ENCODE data around the gene UNC5B. TPM values are rescaled to one million over a fixed set of nuclear protein-coding genes. Genes with fewer than 3 reads are reported as not detected.
A peak's percentile ranks its signal among the peaks of the same experiment; 100 is the strongest.

UNC5B gene
- total and polyA plus RNA-seq, 4 experiments from 2014 or later: not detected

DNA sequence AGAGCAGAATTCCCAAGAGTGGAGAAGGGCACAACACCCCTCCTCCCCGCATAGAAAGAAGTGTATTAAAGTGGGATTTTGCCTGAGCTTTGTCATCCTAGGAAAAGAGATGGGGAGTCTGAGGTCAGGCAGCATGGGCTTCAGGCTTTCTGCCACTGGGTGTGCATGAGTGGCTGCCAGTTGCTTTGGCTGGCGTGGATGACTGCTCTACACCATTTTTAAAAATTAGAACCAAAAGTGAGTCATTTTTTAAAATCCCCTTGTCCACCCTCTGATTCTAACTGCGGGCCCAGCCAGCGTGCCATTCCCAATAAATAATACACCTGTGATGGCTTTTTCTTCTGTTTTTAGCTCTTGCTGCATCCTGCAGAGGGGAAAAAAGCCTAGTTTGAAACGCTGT is 120.1 kb downstream of the UNC5B start:
- H3K9me3 ChIP-seq (ENCODE audit: control insufficient read depth in 1 of 2, low read length in 2 of 2): no peaks in the 10 kb centered on the region
- intact Hi-C loops (cut with micrococcal nuclease): no loop called here
- H3K4me3 ChIP-seq (ENCODE audit: low read length in 2 of 2): no peak overlapping the region
- Mint-ChIP-seq H3K36me3 (peaks cover 18 to 35% of the 10 kb centered on the region in 2 donors), H3K27me3 (no peaks in the 10 kb centered on the region), H3K9me3 (no peaks in the 10 kb centered on the region), H3K27ac (no peak overlapping the region), H3K4me3 (no peak overlapping the region), H3K4me1 (peaks cover 0 to 6% (median 3%) of the 10 kb centered on the region in 4 donors)
- ChIA-PET POLR2A (ENCODE audit: partially characterized antibody) (no interaction called here), CTCF (ENCODE audit: partially characterized antibody) (no interaction called here)
- no peaks in the 10 kb centered on the region for H3K36me3 ChIP-seq (ENCODE audit: insufficient read depth, low read length)
- no peak for DNase-seq
- no peak overlapping the region for H3K27ac ChIP-seq (ENCODE audit: low read depth, low read length)
- no peaks in the 10 kb centered on the region for H3K27me3 ChIP-seq (ENCODE audit: insufficient read depth, low read length)
- H3K4me1 ChIP-seq (ENCODE audit: insufficient read depth, low read length): no peaks in the 10 kb centered on the region

- H3K27me3 ChIP-seq (ENCODE audit: insufficient read depth, low read length): no peaks in the 10 kb centered on the region
- H3K36me3 ChIP-seq (ENCODE audit: insufficient read depth, low read length): no peaks in the 10 kb centered on the region
- Mint-ChIP-seq H3K9me3 (no peaks in the 10 kb centered on the region), H3K27me3 (no peaks in the 10 kb centered on the region), H3K4me1 (peaks cover 0 to 6% (median 2%) of the 10 kb centered on the region in 4 donors), H3K4me3 (no peak overlapping the region), H3K36me3 (peaks cover 17 to 31% of the 10 kb centered on the region in 2 donors), H3K27ac (no peak overlapping the region)
- intact Hi-C loops (cut with micrococcal nuclease): no loop called here
- ChIA-PET CTCF (ENCODE audit: partially characterized antibody) (interaction anchor here (1.4 kb wide), 1 partner anchor 51 kb away, joined by 3 read pairs; no protein-coding TSS in a partner anchor), POLR2A (ENCODE audit: partially characterized antibody) (no interaction called here)
- no peaks in the 10 kb centered on the region for H3K9me3 ChIP-seq (ENCODE audit: control insufficient read depth in 1 of 2, low read length in 2 of 2)
- no peak for DNase-seq
- no peak overlapping the region for H3K4me3 ChIP-seq (ENCODE audit: low read length in 2 of 2)
- no peaks in the 10 kb centered on the region for H3K4me1 ChIP-seq (ENCODE audit: insufficient read depth, low read length)
- no peak overlapping the region for H3K27ac ChIP-seq (ENCODE audit: low read depth, low read length)
Measured at GRCh38 chr10:71333129-71333887, 120.9 kb downstream of the UNC5B start.

DNA sequence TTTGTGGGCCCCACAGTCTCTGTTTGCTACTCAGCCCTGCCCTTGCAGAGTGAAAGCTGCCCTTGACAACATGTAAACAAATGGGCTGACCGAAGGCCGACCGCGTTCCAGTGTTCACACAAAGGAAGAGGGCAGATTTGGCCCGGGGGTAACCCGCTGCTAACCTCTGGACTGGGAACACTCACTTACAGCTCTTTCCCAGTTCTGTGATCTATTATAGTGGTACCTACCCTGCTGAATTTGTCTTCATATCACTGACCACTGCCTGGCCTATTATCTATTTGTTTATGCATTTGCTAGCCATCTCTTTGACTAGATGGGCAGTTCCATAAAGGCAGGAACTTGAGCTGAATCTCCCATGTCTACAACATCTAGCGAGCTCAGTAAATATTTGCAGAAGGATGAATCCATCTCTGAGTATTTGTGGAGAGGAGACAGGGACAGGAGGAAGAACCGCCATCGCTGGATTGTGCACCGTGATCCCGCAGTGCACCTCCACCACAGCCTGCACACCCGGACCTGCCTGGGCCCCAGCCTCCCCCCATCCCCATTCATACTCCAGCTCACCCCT is 121.9 kb downstream of the UNC5B start:
- H3K27me3 ChIP-seq (ENCODE audit: insufficient read depth, low read length): no peaks in the 10 kb centered on the region
- peaks cover 0 to 6% (median 1%) of the 10 kb centered on the region in 4 donors for H3K4me1 Mint-ChIP-seq
- intact Hi-C loops (cut with micrococcal nuclease): no loop called here
- H3K27ac ChIP-seq (ENCODE audit: low read depth, low read length): no peak overlapping the region
- H3K36me3 ChIP-seq (ENCODE audit: insufficient read depth, low read length): no peaks in the 10 kb centered on the region
- no peak overlapping the region for H3K4me3 ChIP-seq (ENCODE audit: low read length in 2 of 2)
- no peaks in the 10 kb centered on the region for H3K9me3 ChIP-seq (ENCODE audit: control insufficient read depth in 1 of 2, low read length in 2 of 2)
- POLR2A ChIA-PET (ENCODE audit: partially characterized antibody): no interaction called here
- H3K9me3 Mint-ChIP-seq: no peaks in the 10 kb centered on the region
- CTCF ChIA-PET (ENCODE audit: partially characterized antibody): interaction anchor here (1.4 kb wide), 1 partner anchor 50 kb away, joined by 3 read pairs; no protein-coding TSS in a partner anchor
- no peak overlapping the region for H3K4me3 Mint-ChIP-seq
- no peaks in the 10 kb centered on the region for H3K4me1 ChIP-seq (ENCODE audit: insufficient read depth, low read length)
- H3K27ac Mint-ChIP-seq: no peak overlapping the region
- DNase-seq: no peak
- H3K27me3 Mint-ChIP-seq: no peaks in the 10 kb centered on the region
- peaks cover 16 to 31% of the 10 kb centered on the region in 2 donors for H3K36me3 Mint-ChIP-seq

DNA sequence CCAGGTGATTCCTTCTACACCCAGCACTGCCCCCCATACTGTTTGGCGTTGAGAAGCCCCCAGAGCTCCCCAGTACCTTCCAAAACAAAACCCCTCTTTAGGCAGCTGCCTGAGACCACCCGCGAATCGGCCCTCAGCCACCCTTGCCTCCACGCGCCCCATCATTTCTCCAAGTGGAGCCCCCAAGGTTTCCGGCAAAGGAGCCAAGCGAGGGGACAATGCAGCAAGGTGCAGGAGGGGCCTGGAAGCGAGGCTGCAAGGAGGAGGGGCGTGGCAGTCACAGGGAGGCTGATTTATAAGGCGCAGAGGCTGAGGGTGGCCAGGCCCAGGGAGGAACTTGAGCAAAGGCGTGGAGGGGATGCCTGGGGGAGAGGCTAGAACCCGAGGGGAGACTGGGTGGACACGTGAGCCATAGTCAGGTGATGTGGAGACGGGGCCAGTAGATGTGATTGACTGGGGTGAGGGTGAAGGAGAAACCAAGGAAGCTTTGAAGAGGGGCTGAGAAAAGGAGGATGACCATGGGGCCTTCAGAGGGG is 122.9 kb downstream of the UNC5B start:
- POLR2A ChIA-PET (ENCODE audit: partially characterized antibody): no interaction called here
- H3K27ac Mint-ChIP-seq: peak overlapping the region in 4 of 7 donors; percentile 17 to 69 (median 39)

DNA sequence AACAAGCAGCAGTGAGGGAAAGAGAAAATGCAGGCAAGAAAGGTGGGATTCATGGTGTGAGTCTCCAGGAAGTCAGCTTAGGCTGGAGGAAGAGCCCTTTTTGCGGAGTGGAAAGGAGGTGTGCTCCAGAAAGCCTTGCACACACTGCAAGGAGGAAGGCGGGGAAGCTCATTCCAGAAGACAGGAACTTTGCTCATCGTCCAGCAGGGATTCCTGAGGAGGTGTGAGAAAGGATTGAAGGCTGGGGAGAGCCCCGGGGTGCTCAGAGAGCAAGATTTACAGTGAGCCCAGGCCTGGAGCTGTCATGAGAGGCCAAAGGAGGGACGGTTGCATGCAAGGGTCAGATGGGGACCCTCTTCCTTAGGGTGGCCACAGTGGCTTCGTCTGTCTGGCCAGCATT is 124.3 kb downstream of the UNC5B start:
- H3K27ac ChIP-seq (ENCODE audit: low read depth, low read length): no peak overlapping the region
- H3K4me1 Mint-ChIP-seq: peaks cover 0 to 6% (median 0%) of the 10 kb centered on the region in 4 donors
- no peak overlapping the region for H3K4me3 ChIP-seq (ENCODE audit: low read length in 2 of 2)
- CTCF ChIA-PET (ENCODE audit: partially characterized antibody): interaction anchor here (0.5 to 2.0 kb wide), 2 partner anchors 23 to 516 kb away, joined by 3 to 7 read pairs; no protein-coding TSS in a partner anchor
- H3K27me3 Mint-ChIP-seq: no peaks in the 10 kb centered on the region
- peaks cover 22 to 29% of the 10 kb centered on the region in 2 donors for H3K36me3 Mint-ChIP-seq
- intact Hi-C loops (cut with micrococcal nuclease): no loop called here
- POLR2A ChIA-PET (ENCODE audit: partially characterized antibody): no interaction called here
- no peaks in the 10 kb centered on the region for H3K4me1 ChIP-seq (ENCODE audit: insufficient read depth, low read length)
- H3K27ac Mint-ChIP-seq: peak overlapping the region in 2 of 7 donors; percentile 30 to 36
- H3K9me3 Mint-ChIP-seq: no peaks in the 10 kb centered on the region
- H3K4me3 Mint-ChIP-seq: no peak overlapping the region
- H3K27me3 ChIP-seq (ENCODE audit: insufficient read depth, low read length): no peaks in the 10 kb centered on the region
- no peaks in the 10 kb centered on the region for H3K36me3 ChIP-seq (ENCODE audit: insufficient read depth, low read length)
- DNase-seq: no peak
- H3K9me3 ChIP-seq (ENCODE audit: control insufficient read depth in 1 of 2, low read length in 2 of 2): no peaks in the 10 kb centered on the region

More for the DNA sequence above, 122.9 kb downstream of the UNC5B start:
- Histone ChIP-seq H3K4me1 (ENCODE audit: insufficient read depth, low read length) (no peaks in the 10 kb centered on the region), H3K9me3 (ENCODE audit: control insufficient read depth in 1 of 2, low read length in 2 of 2) (no peaks in the 10 kb centered on the region), H3K36me3 (ENCODE audit: insufficient read depth, low read length) (no peaks in the 10 kb centered on the region), H3K27ac (ENCODE audit: low read depth, low read length) (no peak overlapping the region), H3K27me3 (ENCODE audit: insufficient read depth, low read length) (no peaks in the 10 kb centered on the region), H3K4me3 (ENCODE audit: low read length in 2 of 2) (no peak overlapping the region)
- Mint-ChIP-seq H3K9me3 (no peaks in the 10 kb centered on the region), H3K27me3 (no peaks in the 10 kb centered on the region), H3K4me1 (peaks cover 0 to 6% (median 1%) of the 10 kb centered on the region in 4 donors), H3K4me3 (no peak overlapping the region), H3K36me3 (peaks cover 22 to 33% of the 10 kb centered on the region in 2 donors)
- CTCF ChIA-PET (ENCODE audit: partially characterized antibody): interaction anchor here (1.1 to 2.0 kb wide), 3 partner anchors 20 to 49 kb away, joined by 3 to 7 read pairs (median 4); no protein-coding TSS in a partner anchor
- intact Hi-C loops (cut with micrococcal nuclease): no loop called here
- DNase-seq: no peak

- no peak for DNase-seq
- POLR2A ChIA-PET (ENCODE audit: partially characterized antibody): interaction anchor here (1.7 kb wide), 1 partner anchor 18 kb away, joined by 5 read pairs; the partner anchor contains the start of gene SLC29A3
Measured at GRCh38 chr10:71337219-71337701, 124.9 kb downstream of the UNC5B start.

More at GRCh38 chr10:71337219-71337701, 124.9 kb downstream of the UNC5B start:
- no peak overlapping the region for H3K27ac Mint-ChIP-seq
- no peaks in the 10 kb centered on the region for H3K9me3 ChIP-seq (ENCODE audit: control insufficient read depth in 1 of 2, low read length in 2 of 2)
- H3K27me3 ChIP-seq (ENCODE audit: insufficient read depth, low read length): no peaks in the 10 kb centered on the region
- no peak overlapping the region for H3K4me3 ChIP-seq (ENCODE audit: low read length in 2 of 2)
- H3K36me3 ChIP-seq (ENCODE audit: insufficient read depth, low read length): no peaks in the 10 kb centered on the region
- CTCF ChIA-PET (ENCODE audit: partially characterized antibody): interaction anchor here (0.5 to 2.0 kb wide), 2 partner anchors 24 to 515 kb away, joined by 3 to 7 read pairs; no protein-coding TSS in a partner anchor
- no peaks in the 10 kb centered on the region for H3K4me1 ChIP-seq (ENCODE audit: insufficient read depth, low read length)
- H3K27me3 Mint-ChIP-seq: no peaks in the 10 kb centered on the region
- H3K9me3 Mint-ChIP-seq: no peaks in the 10 kb centered on the region
- H3K36me3 Mint-ChIP-seq: peaks cover 22 to 30% of the 10 kb centered on the region in 2 donors
- no peak overlapping the region for H3K27ac ChIP-seq (ENCODE audit: low read depth, low read length)
- H3K4me1 Mint-ChIP-seq: peaks cover 0 to 6% (median 0%) of the 10 kb centered on the region in 4 donors
- no peak overlapping the region for H3K4me3 Mint-ChIP-seq
- intact Hi-C loops (cut with micrococcal nuclease): no loop called here
